ENCODE measurements around the gene AANAT.

The AANAT gene

DNA sequence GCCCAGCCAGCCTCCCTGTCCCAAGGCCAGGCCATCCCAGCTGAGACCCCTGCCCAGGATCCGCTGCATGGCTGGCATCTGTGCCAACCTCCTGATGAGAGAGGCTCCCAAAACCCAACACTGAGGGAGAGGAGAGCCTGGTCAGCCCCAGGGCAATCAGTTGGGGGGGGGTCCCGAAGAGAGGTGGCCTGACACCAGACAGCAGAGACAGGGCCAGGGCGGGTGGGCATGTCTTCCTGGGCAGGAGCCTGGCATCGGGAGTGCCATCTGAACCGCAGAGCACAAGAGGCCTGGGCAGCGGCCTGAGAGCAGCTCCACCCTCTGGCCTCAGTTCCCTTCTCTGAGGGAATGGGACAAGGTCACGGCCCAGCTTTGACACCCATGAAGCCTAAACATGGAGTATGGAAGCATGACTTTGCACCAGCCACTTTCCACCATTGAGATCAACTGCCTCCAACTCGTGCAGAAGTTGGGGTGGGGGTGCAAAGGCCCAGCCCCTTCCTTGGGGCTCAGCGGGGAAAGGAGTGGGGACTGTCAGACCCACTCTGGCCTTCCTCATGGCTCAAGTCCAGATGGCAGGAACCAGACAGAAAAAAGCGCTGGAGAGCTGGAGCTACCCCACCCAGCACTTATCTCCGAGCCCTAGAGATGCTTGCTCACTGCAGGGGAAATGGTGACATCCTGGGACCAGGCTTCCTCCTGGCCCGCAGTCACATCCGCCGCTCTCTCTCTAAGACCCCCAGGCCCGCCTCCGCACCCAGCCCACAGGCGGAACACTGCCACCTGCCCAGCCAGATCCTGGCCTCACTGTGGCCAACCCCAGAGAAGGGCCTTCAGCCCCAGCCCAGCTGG is 24.1 kb downstream of the AANAT start:
- DNase-seq, result no peak

- no peak for DNase-seq
These were observed 25.0 kb downstream of the AANAT start for GRCh38 chr17:76492123-76492988.

DNA sequence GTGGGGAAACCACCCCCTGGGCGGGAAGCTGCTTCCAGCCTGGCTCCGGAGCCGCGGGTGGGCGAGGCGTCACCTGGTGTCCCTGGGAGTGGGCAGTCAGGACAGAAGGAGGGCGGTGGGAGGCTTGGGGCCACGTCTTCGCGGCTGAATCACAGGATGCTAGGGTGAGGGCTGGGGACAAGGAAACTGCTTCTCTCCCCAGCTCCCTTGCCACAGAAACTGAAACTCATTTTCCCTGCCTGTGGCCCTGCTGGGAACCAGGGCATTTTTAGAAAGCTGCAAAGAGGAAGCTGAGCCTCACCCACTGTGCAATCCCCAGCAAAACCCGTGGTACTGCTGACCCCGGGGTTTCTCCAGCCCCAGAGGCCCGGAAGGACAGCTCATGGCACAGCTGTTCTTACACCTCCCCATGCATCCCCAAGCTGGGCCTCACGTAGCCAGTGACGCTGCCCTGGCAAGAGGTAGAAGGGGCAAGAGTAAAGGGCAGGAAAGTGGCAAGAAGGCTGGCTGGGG is 25.6 kb downstream of the AANAT start:
- peak in 1 of 5 donors; percentile 65 for DNase-seq

DNA sequence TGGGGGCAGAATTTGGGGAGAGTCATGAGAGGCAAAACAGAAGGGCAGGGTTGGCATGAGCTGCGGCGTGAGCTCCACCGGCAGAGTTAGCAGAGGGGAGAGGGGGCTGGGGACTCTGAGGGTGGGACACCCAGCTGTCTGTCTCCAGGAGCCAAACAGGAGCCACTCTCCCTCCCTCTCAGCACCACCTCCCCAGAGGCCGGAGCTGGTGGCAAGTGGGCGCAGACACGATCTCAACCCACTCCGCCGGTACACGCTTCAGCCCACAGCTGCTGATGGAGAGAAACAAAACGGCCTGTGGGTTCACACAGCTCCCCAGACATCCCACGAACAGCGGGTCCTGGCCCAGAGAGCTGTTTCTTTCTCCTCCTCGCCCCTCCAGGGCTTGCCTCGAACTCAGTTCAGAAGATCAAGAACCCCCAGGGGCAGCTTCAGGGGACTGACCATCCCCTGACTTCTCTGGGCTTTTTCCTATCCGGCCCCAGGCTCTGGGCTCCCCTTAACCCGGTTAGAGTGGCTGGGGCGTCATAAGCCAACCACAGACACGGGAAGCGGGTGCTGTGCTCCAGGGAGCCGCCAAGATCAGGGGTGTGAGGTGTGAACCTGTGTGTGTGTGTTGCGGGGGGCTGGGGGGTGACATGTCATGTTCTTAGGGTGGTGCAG is 26.2 kb downstream of the AANAT start:
- DNase-seq, result no peak

DNA sequence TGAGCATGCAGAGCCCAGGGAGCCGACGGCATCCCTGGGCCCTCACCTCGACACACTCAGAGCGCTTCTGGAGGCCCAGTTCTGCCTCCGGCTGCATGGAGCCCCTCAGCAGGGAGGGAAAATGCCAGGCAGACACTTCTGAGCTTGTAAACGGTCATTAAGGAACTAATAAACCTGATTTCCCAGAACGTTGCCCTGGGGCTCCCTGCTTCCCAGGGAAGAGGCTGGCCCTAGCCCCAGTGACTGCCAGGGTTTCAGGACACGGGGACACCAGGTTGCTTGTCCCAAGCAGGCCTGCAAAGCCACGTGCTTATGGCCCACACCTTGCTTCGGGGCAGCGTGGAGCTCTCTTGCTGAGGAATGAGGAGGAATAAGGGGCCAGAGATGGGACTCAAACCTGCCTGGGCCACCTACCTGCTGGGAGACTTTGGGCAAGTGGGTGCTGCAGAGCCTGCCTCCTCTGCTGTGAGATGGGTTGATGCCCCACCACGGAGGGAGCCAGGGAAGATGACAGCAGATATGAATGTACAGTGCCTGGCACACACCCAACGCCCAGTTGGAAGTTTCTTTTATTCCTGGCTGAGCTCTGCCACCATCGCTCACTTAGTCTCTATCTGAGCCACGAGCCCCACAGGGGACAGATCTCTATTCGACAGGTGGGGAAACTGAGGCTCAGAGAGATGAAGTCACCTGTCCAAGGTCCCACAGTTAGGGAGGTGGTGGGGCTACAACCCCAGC is 28.4 kb downstream of the AANAT start:
- DNase-seq, result no peak

DNA sequence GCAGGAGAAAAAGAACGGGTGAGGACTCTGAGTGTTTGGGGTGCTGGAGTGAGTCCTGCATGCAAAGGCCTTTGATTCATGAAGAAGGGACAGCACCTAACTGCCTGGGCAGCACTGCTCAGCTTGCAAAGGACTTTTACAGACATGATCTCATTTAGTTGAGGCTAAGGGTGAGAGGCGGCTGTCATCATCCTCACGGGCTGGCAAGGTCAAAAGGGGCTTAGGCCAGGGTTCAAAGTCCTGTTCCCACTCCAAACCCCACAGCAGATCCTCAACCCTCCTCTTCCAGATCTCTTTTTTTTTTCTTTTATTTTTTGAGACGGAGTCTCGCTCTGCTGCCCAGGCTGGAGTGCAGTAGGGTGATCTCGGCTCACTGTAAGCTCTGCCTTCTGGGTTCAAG is 29.1 kb downstream of the AANAT start:
- DNase-seq, result no peak

DNA sequence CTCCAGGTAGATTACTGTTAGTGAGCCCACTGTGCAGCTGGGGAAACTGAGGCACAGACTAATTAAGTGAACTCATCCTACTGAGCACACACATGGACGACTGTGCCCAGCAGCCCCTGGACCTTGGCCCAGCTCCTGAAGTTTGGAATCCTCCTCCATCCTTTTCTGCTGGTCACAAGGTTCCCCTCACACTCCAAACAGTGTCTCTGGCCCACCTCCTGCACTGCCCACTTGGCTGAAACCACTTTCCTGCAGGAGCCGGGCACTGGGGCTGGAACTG is 30.2 kb downstream of the AANAT start:
- DNase-seq, result no peak

GRCh38 chr17:76497979-76498875 is 30.8 kb downstream of the AANAT start:
- no peak for DNase-seq

DNA sequence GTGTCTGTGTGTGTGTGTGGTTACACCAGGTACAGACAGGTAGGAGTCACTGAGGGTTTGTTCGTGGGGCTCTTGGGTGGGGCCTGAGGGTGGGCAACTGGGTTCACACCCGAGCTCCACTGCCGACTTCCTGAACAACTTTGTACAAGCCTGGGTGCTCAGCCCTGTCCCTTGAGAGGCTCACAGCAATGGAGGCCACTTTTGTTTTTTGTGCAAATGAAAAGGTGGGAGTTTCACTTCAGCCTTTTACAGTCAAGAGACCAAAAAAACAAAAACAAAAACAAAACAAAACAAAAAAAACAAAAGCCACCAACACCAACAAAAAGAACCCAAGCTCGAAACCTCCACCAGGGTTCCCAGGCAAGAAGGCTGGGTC is 31.5 kb downstream of the AANAT start:
- no peak for DNase-seq

DNA sequence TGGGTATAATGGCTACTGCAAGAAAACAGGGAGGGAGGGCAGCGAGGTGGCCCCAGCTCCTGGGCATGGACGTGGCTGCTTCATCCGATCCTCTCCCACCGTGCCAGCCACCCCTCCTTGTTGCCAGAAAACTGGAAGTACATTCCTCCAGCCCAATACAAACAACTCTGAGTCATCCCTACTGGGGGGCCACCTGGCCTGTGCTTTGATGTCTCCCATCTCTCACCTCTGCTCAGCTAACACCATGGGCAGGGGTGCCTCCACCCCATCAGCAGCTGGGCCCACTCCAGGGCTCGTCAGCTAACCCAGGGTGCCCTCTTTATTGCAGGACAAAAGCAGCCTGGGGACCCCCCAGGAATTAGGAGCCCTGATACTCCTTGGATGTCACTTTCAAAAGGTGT is 31.9 kb downstream of the AANAT start:
- DNase-seq, result no peak

GRCh38 chr17:76500074-76500746 is 32.8 kb downstream of the AANAT start:
- DNase-seq, result no peak

- DNase-seq, result no peak
These were observed 33.3 kb downstream of the AANAT start for GRCh38 chr17:76500747-76501017.

GRCh38 chr17:76501018-76501826 is 33.8 kb downstream of the AANAT start, which contains the start of gene RHBDF2:
Gene RHBDF2, minus strand, starts transcription at chr17:76501423. Its CDS starts 19,899 bp downstream, at chr17:76481524.
- DNase-seq, result peak; percentile 90 to 95 (median 92)

GRCh38 chr17:76501827-76502307 is 34.5 kb downstream of the AANAT start:
- no peak for DNase-seq

DNA sequence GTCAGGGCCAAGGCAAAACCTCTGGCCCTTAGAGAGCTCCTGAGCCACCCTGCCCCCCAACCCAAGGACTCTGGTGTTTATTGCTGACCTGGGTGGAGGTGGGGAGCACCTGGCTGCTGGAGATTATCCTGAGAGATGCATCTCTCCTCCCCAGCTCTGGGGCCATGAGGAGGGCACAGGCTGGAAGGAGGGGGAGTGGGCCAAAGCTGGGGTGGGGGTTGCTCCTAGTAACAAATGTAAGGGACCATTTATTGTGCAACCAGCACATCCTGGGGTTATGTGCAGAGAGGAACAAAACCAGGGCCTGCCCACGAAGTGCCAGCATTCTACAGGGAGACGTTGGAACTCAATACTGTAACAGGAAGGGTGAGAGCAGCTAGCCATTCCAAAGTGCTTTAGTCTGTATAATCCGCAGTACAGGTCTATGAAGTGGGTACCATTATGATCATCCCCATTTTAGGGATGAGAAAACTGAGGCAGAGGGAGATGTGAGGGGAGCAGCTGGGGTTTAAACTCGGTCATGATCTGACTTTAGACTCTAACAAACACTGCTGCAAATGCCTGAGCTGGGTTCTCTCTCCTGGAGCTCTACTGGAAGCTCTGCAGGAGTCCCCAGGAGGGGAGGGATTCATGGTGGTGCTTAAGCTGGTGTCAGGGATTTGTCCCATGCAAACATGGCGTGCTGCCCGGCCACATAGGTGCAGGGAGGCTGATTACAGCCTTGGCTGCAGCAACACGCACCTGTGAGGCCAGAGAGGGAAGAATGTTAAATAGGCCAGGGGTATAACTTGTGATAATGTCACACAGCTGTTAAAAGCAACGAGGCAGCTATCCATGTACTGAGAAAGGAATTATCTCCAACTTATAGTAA is 35.2 kb downstream of the AANAT start:
- DNase-seq, result no peak

DNA sequence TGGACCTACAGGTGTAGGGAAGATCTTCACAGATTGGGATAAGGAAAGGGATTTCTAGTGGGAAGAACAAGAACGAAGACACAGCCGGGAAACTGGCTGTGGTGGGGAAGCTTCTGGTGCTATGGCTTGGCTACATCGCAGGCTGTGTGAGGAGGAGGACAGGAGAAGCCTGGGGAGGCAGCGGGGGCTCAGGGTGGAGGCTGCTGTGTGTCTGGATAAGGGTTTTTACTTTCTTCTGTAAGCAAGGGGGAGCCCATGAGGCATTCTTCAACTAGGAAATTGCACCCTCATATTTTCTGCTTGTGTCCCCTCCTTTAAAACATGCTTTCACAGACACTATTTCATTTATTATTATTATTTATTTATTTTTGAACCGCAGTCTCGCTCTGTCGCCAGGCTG is 36.7 kb downstream of the AANAT start:
- DNase-seq, result no peak

DNA sequence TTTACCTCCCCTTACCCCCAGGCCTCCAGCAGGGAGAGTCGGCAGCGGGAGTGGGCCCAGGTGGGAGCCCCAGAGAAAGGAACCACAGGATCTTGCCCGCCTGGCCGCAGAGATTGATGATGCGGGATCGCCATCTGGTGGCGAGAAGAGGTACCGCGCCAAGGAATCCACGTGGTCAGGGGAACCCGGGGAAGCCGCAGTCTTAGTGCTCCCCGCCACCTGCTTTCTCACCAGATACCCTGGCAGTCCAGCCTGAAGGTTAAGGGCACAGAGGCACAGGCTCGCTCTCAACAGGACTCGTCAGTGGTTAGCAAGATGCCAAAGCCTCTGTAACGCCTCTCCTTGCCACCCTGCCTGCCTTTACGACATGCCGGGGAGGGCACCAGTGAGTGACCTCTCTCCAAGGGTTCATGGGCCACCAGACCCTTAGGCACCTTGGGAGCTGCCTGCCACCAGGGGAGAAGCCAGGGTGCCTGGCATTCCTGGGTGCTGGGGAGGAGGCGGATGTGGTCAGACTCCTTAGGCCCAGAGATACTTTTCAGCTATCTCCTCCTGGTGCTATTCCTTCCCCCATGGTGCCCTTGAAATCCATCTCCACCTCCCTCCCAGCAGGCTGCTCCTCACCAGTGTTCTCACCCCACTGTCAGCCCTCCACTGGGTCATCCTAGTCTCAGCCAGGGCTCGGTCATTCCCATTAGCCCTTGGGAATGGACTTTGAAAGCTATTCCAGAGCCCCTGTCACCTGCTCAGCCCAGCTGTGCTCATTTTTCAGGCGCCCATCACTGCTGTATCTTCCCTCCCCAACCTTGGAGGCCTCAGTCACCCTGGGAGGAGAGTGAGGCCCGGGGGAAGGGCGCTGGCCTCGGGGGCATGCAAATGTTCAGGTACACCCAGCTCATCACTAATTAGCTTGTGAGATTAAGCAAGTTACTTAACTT is 39.3 kb downstream of the AANAT start:
- peak; percentile 68 to 82 (median 77) for DNase-seq
